ENCODE data around the gene USO1.
A peak's percentile ranks its signal among the peaks of the same experiment; 100 is the strongest.
"Not testable (repeated sequence)": the region's sequence is repeated elsewhere in the genome, so short reads cannot be mapped to it uniquely, and the experiment has no call there.

USO1 gene

GRCh38 chr4:75710246-75710645, 14.1 kb upstream of the USO1 start:
- DNase-seq (ENCODE audit: low spot score), result no peak

- no peak for DNase-seq (ENCODE audit: low spot score)
Observed at GRCh38 chr4:75714011-75714410, 10.4 kb upstream of the USO1 start.

- DNase-seq (ENCODE audit: low spot score), result no peak
Observed at GRCh38 chr4:75714704-75715103, 9.7 kb upstream of the USO1 start.

- no peak for DNase-seq (ENCODE audit: low spot score)
Observed at GRCh38 chr4:75715105-75715799, 9.1 kb upstream of the USO1 start.

GRCh38 chr4:75716054-75716453, 8.3 kb upstream of the USO1 start:
- DNase-seq (ENCODE audit: low spot score), result not testable (repeated sequence)

- no peak for DNase-seq (ENCODE audit: low spot score)
Observed at GRCh38 chr4:75717408-75717807, 7.0 kb upstream of the USO1 start.

- no peak for DNase-seq (ENCODE audit: low spot score)
Observed at GRCh38 chr4:75718529-75718928, 5.8 kb upstream of the USO1 start.

- DNase-seq (ENCODE audit: low spot score), result no peak
Observed at GRCh38 chr4:75722417-75722816, 2.0 kb upstream of the USO1 start.

- DNase-seq (ENCODE audit: low spot score), result no peak
Observed at GRCh38 chr4:75723163-75724065, 963 bp upstream of the USO1 start.

- DNase-seq (ENCODE audit: low spot score), result peak; percentile 86
Observed at GRCh38 chr4:75724867-75725724, 719 bp downstream of the USO1 start.

GRCh38 chr4:75725942-75726538, 1.7 kb downstream of the USO1 start:
- not testable (repeated sequence) for DNase-seq (ENCODE audit: low spot score)

GRCh38 chr4:75726577-75726976, 2.2 kb downstream of the USO1 start:
- DNase-seq (ENCODE audit: low spot score), result no peak

GRCh38 chr4:75727073-75727472, 2.7 kb downstream of the USO1 start:
- DNase-seq (ENCODE audit: low spot score), result no peak

- DNase-seq (ENCODE audit: low spot score), result no peak
Observed at GRCh38 chr4:75729836-75730235, 5.5 kb downstream of the USO1 start.

GRCh38 chr4:75733369-75733768, 9.0 kb downstream of the USO1 start:
- DNase-seq (ENCODE audit: low spot score), result no peak

GRCh38 chr4:75735525-75735924, 11.1 kb downstream of the USO1 start:
- DNase-seq (ENCODE audit: low spot score), result no peak

GRCh38 chr4:75736862-75737261, 12.5 kb downstream of the USO1 start:
- no peak for DNase-seq (ENCODE audit: low spot score)

GRCh38 chr4:75737398-75737797, 13.0 kb downstream of the USO1 start:
- DNase-seq (ENCODE audit: low spot score), result no peak

GRCh38 chr4:75741027-75741426, 16.6 kb downstream of the USO1 start:
- no peak for DNase-seq (ENCODE audit: low spot score)

- DNase-seq (ENCODE audit: low spot score), result no peak
Observed at GRCh38 chr4:75742451-75742850, 18.1 kb downstream of the USO1 start.

GRCh38 chr4:75745161-75745560, 20.8 kb downstream of the USO1 start:
- DNase-seq (ENCODE audit: low spot score), result no peak

GRCh38 chr4:75745721-75746199, 21.4 kb downstream of the USO1 start:
- DNase-seq (ENCODE audit: low spot score), result no peak
